ENCODE measurements around the gene B3GALT5. TPM values are rescaled to one million over a fixed set of nuclear protein-coding genes. Genes with fewer than 3 reads are reported as not detected.

B3GALT5 gene
- polyA plus RNA-seq, 3 donors: not detected

- Histone ChIP-seq H3K36me3 (replicated peaks in 1 of 2; ENCODE audit: control insufficient read depth in 1 of 2, insufficient read depth in 2 of 2, low read length in 2 of 2) (no peaks in the 10 kb centered on the region), H3K27me3 (ENCODE audit: control insufficient read depth in 2 of 2, insufficient read depth in 2 of 2, low read length in 2 of 2) (no peaks in the 10 kb centered on the region), H3K4me3 (replicated peaks in 1 of 3; ENCODE audit: low read depth in 2 of 3, low read length in 3 of 3) (no peak overlapping the region), H3K9ac (ENCODE audit: insufficient read depth, low read length, poor library complexity, severe bottlenecking) (no peak overlapping the region), H3K4me1 (ENCODE audit: control insufficient read depth in 1 of 2, insufficient read depth in 2 of 2, low read length in 2 of 2) (no peaks in the 10 kb centered on the region), H3K27ac (ENCODE audit: low read depth in 1 of 2, low read length in 2 of 2) (no peak overlapping the region), H4K20me1 (ENCODE audit: insufficient read depth, low read length) (no peaks in the 10 kb centered on the region), H3K4me2 (replicated peaks; ENCODE audit: extremely low read depth, low read length, poor library complexity, severe bottlenecking) (no peak overlapping the region), H3K79me2 (ENCODE audit: insufficient read depth, low read length) (no peaks in the 10 kb centered on the region), H2AFZ (ENCODE audit: insufficient read depth, low read depth, low read length, poor library complexity, severe bottlenecking) (no peak overlapping the region), H3K9me3 (replicated peaks in 1 of 2; ENCODE audit: control insufficient read depth in 1 of 2, insufficient read depth in 1 of 2, low read length in 2 of 2) (peaks cover 0 to 3% of the 10 kb centered on the region in 2 donors)
- H3K36me3 Mint-ChIP-seq: no peaks in the 10 kb centered on the region
- WGBS (ENCODE audit: insufficient coverage): 84% methylated on average over 10 of the region's 10 CpGs
- H3K4me3 Mint-ChIP-seq: no peak overlapping the region
- peaks cover 2 to 3% (median 2%) of the 10 kb centered on the region in 3 donors for H3K27me3 Mint-ChIP-seq (ENCODE audit: low read depth in 3 of 3)
- intact Hi-C loops (cut with micrococcal nuclease): no loop called here
- H3K27ac Mint-ChIP-seq: no peak overlapping the region
- no peak for TF ChIP-seq CTCF (IDR thresholded peaks at IDR 0.05)
- DNase-seq: no peak
- H3K4me1 Mint-ChIP-seq: no peaks in the 10 kb centered on the region
- peaks cover 0 to 9% (median 2%) of the 10 kb centered on the region in 7 donors for H3K9me3 Mint-ChIP-seq
Observed at GRCh38 chr21:39674801-39675200, 62.1 kb downstream of the B3GALT5 start.

- no peak overlapping the region for H3K4me3 ChIP-seq (replicated peaks in 1 of 3; ENCODE audit: low read depth in 2 of 3, low read length in 3 of 3)
- no peak overlapping the region for H3K4me2 ChIP-seq (replicated peaks; ENCODE audit: extremely low read depth, low read length, poor library complexity, severe bottlenecking)
- WGBS (ENCODE audit: insufficient coverage): 97% methylated on average over 5 of the region's 12 CpGs
Observed at GRCh38 chr21:39675590-39675989, 62.9 kb downstream of the B3GALT5 start.

More at GRCh38 chr21:39675590-39675989, 62.9 kb downstream of the B3GALT5 start:
- H3K27ac Mint-ChIP-seq: no peak overlapping the region
- TF ChIP-seq CTCF (IDR thresholded peaks at IDR 0.05): no peak
- Histone ChIP-seq H3K36me3 (replicated peaks in 1 of 2; ENCODE audit: control insufficient read depth in 1 of 2, insufficient read depth in 2 of 2, low read length in 2 of 2) (no peaks in the 10 kb centered on the region), H2AFZ (ENCODE audit: insufficient read depth, low read depth, low read length, poor library complexity, severe bottlenecking) (no peak overlapping the region), H3K79me2 (ENCODE audit: insufficient read depth, low read length) (no peaks in the 10 kb centered on the region), H3K9me3 (replicated peaks in 1 of 2; ENCODE audit: control insufficient read depth in 1 of 2, insufficient read depth in 1 of 2, low read length in 2 of 2) (peaks cover 0 to 3% of the 10 kb centered on the region in 2 donors), H3K27me3 (ENCODE audit: control insufficient read depth in 2 of 2, insufficient read depth in 2 of 2, low read length in 2 of 2) (no peaks in the 10 kb centered on the region), H3K9ac (ENCODE audit: insufficient read depth, low read length, poor library complexity, severe bottlenecking) (no peak overlapping the region), H3K4me1 (ENCODE audit: control insufficient read depth in 1 of 2, insufficient read depth in 2 of 2, low read length in 2 of 2) (no peaks in the 10 kb centered on the region), H3K27ac (ENCODE audit: low read depth in 1 of 2, low read length in 2 of 2) (no peak overlapping the region), H4K20me1 (ENCODE audit: insufficient read depth, low read length) (no peaks in the 10 kb centered on the region)
- peaks cover 1 to 3% (median 2%) of the 10 kb centered on the region in 3 donors for H3K27me3 Mint-ChIP-seq (ENCODE audit: low read depth in 3 of 3)
- H3K9me3 Mint-ChIP-seq: peaks cover 0 to 9% (median 2%) of the 10 kb centered on the region in 7 donors
- H3K4me3 Mint-ChIP-seq: no peak overlapping the region
- DNase-seq: no peak
- no peaks in the 10 kb centered on the region for H3K36me3 Mint-ChIP-seq
- no peaks in the 10 kb centered on the region for H3K4me1 Mint-ChIP-seq
- intact Hi-C loops (cut with micrococcal nuclease): no loop called here
